Neuronal stem cell (in vitro differentiated cells): ENCODE data around the gene RIC1.

ENCODE experiments used
- DNase-seq: peaks from one replicate; pipeline ENCODE4 v3.0.0-alpha.2; 2013; ENCODE audit warnings: low spot score
- H2AFZ ChIP-seq: one replicate; pipeline ENCODE4 v1.6.1; 2013; ENCODE audit warnings: mild to moderate bottlenecking, low read length, inconsistent platforms
- H2AK5ac ChIP-seq: 2 replicates; pipeline ENCODE4 v1.6.1; 2013; ENCODE audit warnings: low read depth, mild to moderate bottlenecking, inconsistent platforms, low read length, moderate library complexity, mixed read lengths
- H2BK120ac ChIP-seq: 2 replicates; pipeline ENCODE4 v1.6.1; 2013; ENCODE audit warnings: low read depth, mild to moderate bottlenecking, inconsistent platforms, low read length, moderate library complexity, mixed read lengths
- H2BK12ac ChIP-seq: one replicate; pipeline ENCODE4 v1.6.1; 2013; ENCODE audit warnings: low read length, inconsistent platforms
- H2BK15ac ChIP-seq: 2 replicates; pipeline ENCODE4 v1.6.1; 2013; ENCODE audit warnings: mild to moderate bottlenecking, low read length, inconsistent platforms, mixed read lengths
- H2BK5ac ChIP-seq: one replicate; pipeline ENCODE4 v1.6.1; 2013; ENCODE audit warnings: inconsistent platforms, mild to moderate bottlenecking, low read length, moderate library complexity
- H3K14ac ChIP-seq: one replicate; pipeline ENCODE4 v1.6.1; 2013; ENCODE audit warnings: low read length, inconsistent platforms
- H3K18ac ChIP-seq: 2 replicates; pipeline ENCODE4 v1.6.1; 2013; ENCODE audit warnings: low read length, inconsistent platforms
- H3K23ac ChIP-seq: 2 replicates; pipeline ENCODE4 v1.6.1; 2013; ENCODE audit warnings: low read depth, mild to moderate bottlenecking, mixed read lengths, low read length, inconsistent platforms; ENCODE audit not compliant: poor library complexity
- H3K27ac ChIP-seq: replicated peaks from 3 replicates; pipeline ENCODE4 v1.5.1; 2013; ENCODE audit warnings: low read length, inconsistent platforms
- H3K27me3 ChIP-seq, 3 experiments: 2 replicates each; pipeline ENCODE4 v1.6.1; 2013; ENCODE audit warnings: low read length in 3 of 3, mild to moderate bottlenecking in 2 of 3, inconsistent platforms in 1 of 3, low read depth in 1 of 3, mixed read lengths in 1 of 3, moderate library complexity in 1 of 3; ENCODE audit not compliant: control insufficient read depth in 3 of 3, insufficient read depth in 3 of 3
- H3K36me3 ChIP-seq, 2 donors: replicated peaks in 1 of 2; 2 replicates each; pipeline ENCODE4 v1.6.1; 2013; ENCODE audit warnings: low read length in 2 of 2; ENCODE audit not compliant: control insufficient read depth in 2 of 2, insufficient read depth in 2 of 2
- H3K4ac ChIP-seq: 2 replicates; pipeline ENCODE4 v1.6.1; 2013; ENCODE audit warnings: inconsistent platforms, mild to moderate bottlenecking, low read length, moderate library complexity
- H3K4me1 ChIP-seq, 2 donors: 1 replicate in 1 of 2; 2 replicates in 1 of 2; pipeline ENCODE4 v1.6.1; 2013; ENCODE audit warnings: low read length in 2 of 2, low read depth in 1 of 2; ENCODE audit not compliant: control insufficient read depth in 2 of 2, insufficient read depth in 1 of 2
- H3K4me2 ChIP-seq: one replicate; pipeline ENCODE4 v1.6.1; 2013; ENCODE audit warnings: mild to moderate bottlenecking, low read length, inconsistent platforms; ENCODE audit not compliant: insufficient read depth, poor library complexity, severe bottlenecking
- H3K4me3 ChIP-seq, 2 donors: 2 replicates each; pipeline ENCODE4 v1.5.1; 2013; ENCODE audit warnings: low read length in 2 of 2, mild to moderate bottlenecking in 2 of 2, inconsistent platforms in 1 of 2, moderate library complexity in 1 of 2
- H3K79me1 ChIP-seq: one replicate; pipeline ENCODE4 v1.6.1; 2013; ENCODE audit warnings: low read depth, mild to moderate bottlenecking, inconsistent platforms, low read length, moderate library complexity
- H3K9ac ChIP-seq: one replicate; pipeline ENCODE4 v1.6.1; 2013; ENCODE audit warnings: mild to moderate bottlenecking, low read depth, low read length, inconsistent platforms; ENCODE audit not compliant: poor library complexity
- H3K9me3 ChIP-seq, 2 donors: replicated peaks in 1 of 2; 2 replicates each; pipeline versions ENCODE3 to v1.6.1; 2013; ENCODE audit warnings: low read length in 2 of 2, mild to moderate bottlenecking in 2 of 2, inconsistent platforms in 1 of 2, low read depth in 1 of 2, mixed read lengths in 1 of 2, moderate library complexity in 1 of 2; ENCODE audit not compliant: control insufficient read depth in 2 of 2, insufficient read depth in 1 of 2
- H4K8ac ChIP-seq: one replicate; pipeline ENCODE4 v1.6.1; 2013; ENCODE audit warnings: low read depth, mild to moderate bottlenecking, inconsistent platforms, low read length, moderate library complexity
- H4K91ac ChIP-seq: one replicate; pipeline ENCODE4 v1.6.1; 2013; ENCODE audit warnings: low read length, low read depth, mild to moderate bottlenecking, inconsistent platforms; ENCODE audit not compliant: poor library complexity
- WGBS, 2 donors: extraction: QIAGEN DNeasy Blood & Tissue Kit; methylation state at CpG; one replicate each; pipeline ENCODE4 v1.1.7; 2013; ENCODE audit warnings: missing lambda C conversion rate in 2 of 2, mixed read lengths in 1 of 2; ENCODE audit not compliant: insufficient read length in 2 of 2, insufficient replicate concordance in 1 of 2; ENCODE audit errors: extremely low coverage in 2 of 2; 5-methylcytosine and 5-hydroxymethylcytosine counted together

Gene RIC1

DNA sequence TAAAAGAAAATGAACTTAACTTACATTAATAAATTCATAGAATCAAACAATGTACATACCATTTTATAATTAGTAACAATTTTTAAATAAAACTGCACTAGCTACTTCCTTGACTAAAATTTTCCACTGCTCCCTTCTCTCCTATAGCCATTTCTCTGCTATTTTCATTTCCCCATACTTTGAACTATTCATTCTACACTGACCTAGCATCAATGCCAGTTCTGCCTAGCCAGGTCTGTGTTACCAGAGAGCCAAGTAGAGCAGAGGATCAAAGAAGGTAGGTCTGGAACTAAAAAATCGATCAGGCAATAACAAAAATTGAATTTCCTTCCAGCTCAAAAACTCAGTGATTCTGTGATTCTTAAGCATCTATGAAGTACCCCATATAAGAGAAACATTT lies 119.5 kb downstream of the RIC1 start:
- Histone ChIP-seq H2AFZ (no peak overlapping the region), H3K9ac (no peak overlapping the region), H3K4me1 (no peaks in the 10 kb centered on the region), H2BK120ac (no peak overlapping the region), H4K91ac (no peak overlapping the region), H4K8ac (no peak overlapping the region), H3K9me3 (peaks cover 0 to 14% of the 10 kb centered on the region in 2 donors), H3K18ac (no peak overlapping the region), H3K4ac (no peak overlapping the region), H3K27me3 (no peaks in the 10 kb centered on the region), H3K14ac (no peak overlapping the region), H2BK15ac (no peak overlapping the region), H3K23ac (no peak overlapping the region), H3K4me3 (no peak overlapping the region), H2AK5ac (no peak overlapping the region), H2BK12ac (no peak overlapping the region), H3K27ac (no peak overlapping the region), H3K4me2 (no peak overlapping the region), H2BK5ac (no peak overlapping the region), H3K36me3 (peaks cover 4 to 92% of the 10 kb centered on the region in 2 donors), H3K79me1 (no peaks in the 10 kb centered on the region)
- WGBS, 2 donors = no CpG with 5 or more reads among the region's 1 CpG
- no peak for DNase-seq

DNA sequence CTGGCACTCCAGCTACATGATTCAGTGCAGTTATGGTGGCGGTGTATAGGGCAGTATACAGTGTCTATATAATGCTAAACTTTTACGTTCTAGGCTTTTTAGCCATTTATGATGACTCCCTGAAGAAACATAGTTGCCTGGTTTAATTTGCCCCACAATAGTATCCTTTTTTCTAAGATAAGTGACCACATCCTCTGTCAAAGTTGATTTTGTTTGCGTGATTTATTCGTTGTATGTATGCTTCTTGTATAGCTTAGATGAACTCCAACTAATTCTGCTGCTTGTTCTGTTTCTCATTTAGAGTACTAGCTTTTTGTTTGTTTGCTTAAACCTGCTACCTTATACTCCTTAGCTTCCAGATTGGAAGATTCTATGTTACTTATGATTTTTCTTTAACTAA lies 120.4 kb downstream of the RIC1 start:
- no CpG with 5 or more reads among the region's 4 CpGs for WGBS, 2 donors
- peaks cover 4 to 90% of the 10 kb centered on the region in 2 donors for H3K36me3 ChIP-seq
- no peaks in the 10 kb centered on the region for H3K4me1 ChIP-seq

GRCh38 chr9:5750569-5750968 lies 121.7 kb downstream of the RIC1 start:
- Histone ChIP-seq H4K8ac (no peak overlapping the region), H3K4ac (no peak overlapping the region), H3K36me3 (peaks cover 4 to 90% of the 10 kb centered on the region in 2 donors), H2BK120ac (no peak overlapping the region), H2AFZ (no peak overlapping the region), H3K18ac (no peak overlapping the region), H3K9ac (no peak overlapping the region), H2BK15ac (no peak overlapping the region), H3K4me1 (no peaks in the 10 kb centered on the region), H2AK5ac (no peak overlapping the region), H3K9me3 (peaks cover 0 to 14% of the 10 kb centered on the region in 2 donors), H3K79me1 (no peaks in the 10 kb centered on the region), H4K91ac (no peak overlapping the region), H3K4me3 (no peak overlapping the region), H3K27ac (no peak overlapping the region), H3K27me3 (no peaks in the 10 kb centered on the region), H3K23ac (no peak overlapping the region), H3K4me2 (no peak overlapping the region), H2BK5ac (no peak overlapping the region), H3K14ac (no peak overlapping the region), H2BK12ac (no peak overlapping the region)
- WGBS, 2 donors = no CpG with 5 or more reads among the region's 1 CpG
- no peak for DNase-seq

More for the DNA sequence above, 120.4 kb downstream of the RIC1 start:
- Histone ChIP-seq H4K91ac (no peak overlapping the region), H3K27me3 (no peaks in the 10 kb centered on the region), H3K9me3 (peaks cover 0 to 14% of the 10 kb centered on the region in 2 donors), H3K4me3 (no peak overlapping the region), H3K18ac (no peak overlapping the region), H2BK12ac (no peak overlapping the region), H2BK120ac (no peak overlapping the region), H3K23ac (no peak overlapping the region), H3K4me2 (no peak overlapping the region), H3K9ac (no peak overlapping the region), H2BK15ac (no peak overlapping the region), H2AK5ac (no peak overlapping the region), H3K79me1 (no peaks in the 10 kb centered on the region), H3K27ac (no peak overlapping the region), H2AFZ (no peak overlapping the region), H4K8ac (no peak overlapping the region), H3K14ac (no peak overlapping the region), H2BK5ac (no peak overlapping the region), H3K4ac (no peak overlapping the region)
- no peak for DNase-seq

GRCh38 chr9:5756633-5757032 lies 127.7 kb downstream of the RIC1 start:
- WGBS, 2 donors = no CpG with 5 or more reads among the region's 3 CpGs
- Histone ChIP-seq H3K18ac (no peak overlapping the region), H2AFZ (no peak overlapping the region), H3K4ac (no peak overlapping the region), H3K23ac (no peak overlapping the region), H3K27ac (no peak overlapping the region), H4K8ac (no peak overlapping the region), H2BK120ac (no peak overlapping the region), H3K4me2 (no peak overlapping the region), H4K91ac (no peak overlapping the region), H3K9ac (no peak overlapping the region), H3K4me3 (no peak overlapping the region), H3K79me1 (no peaks in the 10 kb centered on the region), H3K4me1 (no peaks in the 10 kb centered on the region), H3K36me3 (peaks cover 1 to 90% of the 10 kb centered on the region in 2 donors), H2BK15ac (no peak overlapping the region), H3K27me3 (no peaks in the 10 kb centered on the region), H2BK5ac (no peak overlapping the region), H2BK12ac (no peak overlapping the region), H3K9me3 (no peaks in the 10 kb centered on the region), H3K14ac (no peak overlapping the region), H2AK5ac (no peak overlapping the region)
- DNase-seq = no peak
